Caco-2 (cell line): Measurements from ENCODE around the gene MEMO1. TPM values are rescaled to one million over a fixed set of nuclear protein-coding genes. Genes with fewer than 3 reads are reported as not detected.

ENCODE experiments used
- BruUV-seq: library from RNA; stranded (reverse); fragments of 400-500 nt; replicated peaks from 2 replicates; lab custom pipeline; 2021; lab: Mats Ljungman, UMichigan
- CTCF ChIA-PET: fragments of 300-600 bp; sonication (Branson Sonifier 250); formaldehyde crosslinking; loops from one replicate; lab custom pipeline; 2022; ENCODE audit warnings: antibody characterized with exemption; lab: Charles Lee
- POLR2A ChIA-PET: fragments of 300-600 bp; sonication (Branson Sonifier 250); formaldehyde crosslinking; loops from one replicate; lab custom pipeline; 2022; ENCODE audit warnings: antibody characterized with exemption; lab: Charles Lee
- DNase-seq, 2 experiments: peaks; one replicate each; pipeline versions ENCODE4 v3.0.0 to v3.0.0-alpha.2; 2020 to 2022
- H3K27me3 ChIP-seq: replicated peaks from 2 replicates; pipeline ENCODE4 v1.6.0; 2011; ENCODE audit warnings: low read length; ENCODE audit not compliant: control insufficient read depth, insufficient read depth
- H3K36me3 ChIP-seq: 2 replicates; pipeline ENCODE4 v1.5.1; 2011; ENCODE audit warnings: low read length; ENCODE audit not compliant: control insufficient read depth, insufficient read depth
- H3K4me1 ChIP-seq: fragments of 250-450 bp; sonication (Bioruptor Pico); 2 replicates; pipeline ENCODE4 v1.5.1; 2020; ENCODE audit warnings: mild to moderate bottlenecking
- H3K4me3 ChIP-seq: 2 replicates; pipeline ENCODE4 v1.5.1; 2011; ENCODE audit warnings: low read depth, mild to moderate bottlenecking, control low read depth, low read length
- H3K9me3 ChIP-seq: fragments of 250-450 bp; sonication (Bioruptor Pico); 2 replicates; pipeline ENCODE4 v1.5.1; 2020; ENCODE audit warnings: mild to moderate bottlenecking, moderate library complexity
- H3K27ac Mint-ChIP-seq: one replicate; pipeline ENCODE4 v1.8.0; 2022; ENCODE audit warnings: mixed read lengths; ENCODE audit not compliant: unreplicated experiment
- H3K27me3 Mint-ChIP-seq: one replicate; pipeline ENCODE4 v1.8.0; 2022; ENCODE audit warnings: mixed read lengths; ENCODE audit not compliant: insufficient read depth, unreplicated experiment
- H3K36me3 Mint-ChIP-seq: one replicate; pipeline ENCODE4 v1.8.0; 2022; ENCODE audit warnings: mild to moderate bottlenecking, mixed read lengths; ENCODE audit not compliant: insufficient read depth, unreplicated experiment
- H3K4me1 Mint-ChIP-seq: one replicate; pipeline ENCODE4 v1.8.0; 2022; ENCODE audit warnings: low read depth, mixed read lengths; ENCODE audit not compliant: unreplicated experiment
- H3K4me3 Mint-ChIP-seq: one replicate; pipeline ENCODE4 v1.8.0; 2022; ENCODE audit warnings: mild to moderate bottlenecking, moderate library complexity, mixed read lengths; ENCODE audit not compliant: unreplicated experiment
- H3K9me3 Mint-ChIP-seq: one replicate; pipeline ENCODE4 v1.8.0; 2022; ENCODE audit warnings: mixed read lengths; ENCODE audit not compliant: unreplicated experiment
- intact Hi-C: fragments of 100-400 bp; cut with micrococcal nuclease; formaldehyde crosslinking; loops from one replicate; pipeline ENCODE4 v1.10.0; 2022; ENCODE audit not compliant: unreplicated experiment
- total RNA-seq: library from RNA; stranded (reverse); gene quantifications from 2 replicates; pipeline ENCODE4 v1.2.3, GENCODE V29; 2022
- TF ChIP-seq, protein P1 (sequence below), 2 experiments: fragments of 200-600 bp in 1 of 2; IDR thresholded peaks; 1 replicate in 1 of 2; 2 replicates in 1 of 2; pipeline versions ENCODE4 v1.5.1 to v1.8.0; 2011 to 2022; ENCODE audit warnings: antibody characterized with exemption in 1 of 2, control low read depth in 1 of 2, inconsistent platforms in 1 of 2, low read depth in 1 of 2, low read length in 1 of 2, mild to moderate bottlenecking in 1 of 2, moderate library complexity in 1 of 2; ENCODE audit not compliant: insufficient read depth in 1 of 2, severe bottlenecking in 1 of 2, unreplicated experiment in 1 of 2

The MEMO1 gene
- total RNA-seq, 1 experiment from 2014 or later, result 79.0 TPM

DNA sequence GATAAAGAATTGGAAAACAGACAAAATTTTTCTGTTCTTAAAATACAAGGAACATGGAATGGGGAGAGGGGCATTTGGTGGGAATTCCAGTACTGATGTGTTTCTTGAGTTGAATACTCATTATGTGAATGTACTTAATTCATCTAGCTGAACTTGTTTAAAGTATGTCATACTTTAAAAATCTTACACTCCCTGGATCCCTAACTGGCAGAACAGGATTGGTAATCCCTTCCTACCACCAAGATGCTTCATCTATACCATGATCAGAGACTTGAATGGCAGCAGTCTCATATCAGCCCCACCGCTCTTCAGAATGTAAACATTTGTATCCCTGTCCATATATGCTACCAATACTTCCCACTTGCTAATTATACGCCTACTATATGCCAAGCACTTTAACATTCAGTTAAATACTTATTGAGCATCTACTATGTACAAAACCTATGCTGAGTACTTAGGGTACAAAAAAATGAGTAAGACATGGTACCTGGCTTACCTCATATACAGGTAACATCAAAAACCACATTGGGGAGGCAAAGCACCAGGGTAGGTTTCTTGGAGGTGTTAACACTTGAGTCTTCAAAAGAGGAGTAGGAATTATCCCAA, 5.3 kb downstream of the MEMO1 start:
- intact Hi-C loops, result no loop called here
- POLR2A ChIA-PET, result interaction anchor here (0.6 kb wide), 1 partner anchor 39 kb away, joined by 6 read pairs; no protein-coding TSS in a partner anchor
- Mint-ChIP-seq H3K27me3 (no peaks in the 10 kb centered on the region), H3K27ac (peak overlapping the region; percentile 10), H3K4me3 (peak overlapping the region; percentile 6), H3K36me3 (peaks cover 18% of the 10 kb centered on the region), H3K4me1 (peaks cover 28% of the 10 kb centered on the region), H3K9me3 (no peaks in the 10 kb centered on the region)
- TF ChIP-seq, protein P1, sequence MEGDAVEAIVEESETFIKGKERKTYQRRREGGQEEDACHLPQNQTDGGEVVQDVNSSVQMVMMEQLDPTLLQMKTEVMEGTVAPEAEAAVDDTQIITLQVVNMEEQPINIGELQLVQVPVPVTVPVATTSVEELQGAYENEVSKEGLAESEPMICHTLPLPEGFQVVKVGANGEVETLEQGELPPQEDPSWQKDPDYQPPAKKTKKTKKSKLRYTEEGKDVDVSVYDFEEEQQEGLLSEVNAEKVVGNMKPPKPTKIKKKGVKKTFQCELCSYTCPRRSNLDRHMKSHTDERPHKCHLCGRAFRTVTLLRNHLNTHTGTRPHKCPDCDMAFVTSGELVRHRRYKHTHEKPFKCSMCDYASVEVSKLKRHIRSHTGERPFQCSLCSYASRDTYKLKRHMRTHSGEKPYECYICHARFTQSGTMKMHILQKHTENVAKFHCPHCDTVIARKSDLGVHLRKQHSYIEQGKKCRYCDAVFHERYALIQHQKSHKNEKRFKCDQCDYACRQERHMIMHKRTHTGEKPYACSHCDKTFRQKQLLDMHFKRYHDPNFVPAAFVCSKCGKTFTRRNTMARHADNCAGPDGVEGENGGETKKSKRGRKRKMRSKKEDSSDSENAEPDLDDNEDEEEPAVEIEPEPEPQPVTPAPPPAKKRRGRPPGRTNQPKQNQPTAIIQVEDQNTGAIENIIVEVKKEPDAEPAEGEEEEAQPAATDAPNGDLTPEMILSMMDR (IDR thresholded peaks at IDR 0.05; ENCODE audit: insufficient read depth in 1 of 2, low read depth in 1 of 2, low read length in 1 of 2, severe bottlenecking in 1 of 2, unreplicated experiment in 1 of 2), result no peak
- H3K4me1 ChIP-seq, result peaks cover 43% of the 10 kb centered on the region
- no peaks in the 10 kb centered on the region for H3K27me3 ChIP-seq
- H3K4me3 ChIP-seq, result no peak overlapping the region
- BruUV-seq, result no TSS peak
- H3K9me3 ChIP-seq, result no peaks in the 10 kb centered on the region
- DNase-seq, result no peak
- CTCF ChIA-PET, result interaction anchor here (0.7 kb wide), 1 partner anchor 111 kb away, joined by 4 read pairs; no protein-coding TSS in a partner anchor
- no peaks in the 10 kb centered on the region for H3K36me3 ChIP-seq

DNA sequence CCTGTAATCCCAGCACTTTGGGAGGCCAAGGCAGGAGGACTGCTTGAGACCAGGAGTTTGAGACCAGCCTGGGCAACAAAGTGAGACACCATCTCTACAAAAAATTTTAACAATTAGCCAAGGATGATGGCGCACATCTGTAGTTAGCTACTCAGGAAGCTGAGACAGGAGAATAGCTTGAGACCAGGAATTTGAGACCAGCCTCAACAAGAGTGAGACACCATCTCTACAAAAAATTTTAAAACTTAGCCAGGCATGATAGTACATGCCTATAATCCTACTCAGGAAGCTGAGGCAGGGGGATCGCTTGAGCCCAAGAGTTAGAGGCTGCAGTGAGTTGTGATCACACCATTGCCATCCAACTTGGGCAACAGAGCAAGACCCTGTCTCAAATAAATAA, 7.0 kb downstream of the MEMO1 start:
- no peak overlapping the region for H3K4me3 ChIP-seq
- intact Hi-C loops, result no loop called here
- TF ChIP-seq, protein P1 (IDR thresholded peaks at IDR 0.05; ENCODE audit: insufficient read depth in 1 of 2, low read depth in 1 of 2, low read length in 1 of 2, severe bottlenecking in 1 of 2, unreplicated experiment in 1 of 2), result no peak
- Mint-ChIP-seq H3K4me3 (no peak overlapping the region), H3K4me1 (peaks cover 34% of the 10 kb centered on the region), H3K36me3 (peaks cover 14% of the 10 kb centered on the region), H3K27ac (no peak overlapping the region), H3K9me3 (no peaks in the 10 kb centered on the region), H3K27me3 (no peaks in the 10 kb centered on the region)
- H3K27me3 ChIP-seq, result no peaks in the 10 kb centered on the region
- DNase-seq, result no peak
- no peaks in the 10 kb centered on the region for H3K9me3 ChIP-seq
- POLR2A ChIA-PET, result interaction anchor here (1.1 kb wide), 1 partner anchor 36 kb away, joined by 3 read pairs; the partner anchor contains the start of gene DPY30
- peaks cover 46% of the 10 kb centered on the region for H3K4me1 ChIP-seq
- H3K36me3 ChIP-seq, result no peaks in the 10 kb centered on the region
- no TSS peak for BruUV-seq
- CTCF ChIA-PET, result no interaction called here

DNA sequence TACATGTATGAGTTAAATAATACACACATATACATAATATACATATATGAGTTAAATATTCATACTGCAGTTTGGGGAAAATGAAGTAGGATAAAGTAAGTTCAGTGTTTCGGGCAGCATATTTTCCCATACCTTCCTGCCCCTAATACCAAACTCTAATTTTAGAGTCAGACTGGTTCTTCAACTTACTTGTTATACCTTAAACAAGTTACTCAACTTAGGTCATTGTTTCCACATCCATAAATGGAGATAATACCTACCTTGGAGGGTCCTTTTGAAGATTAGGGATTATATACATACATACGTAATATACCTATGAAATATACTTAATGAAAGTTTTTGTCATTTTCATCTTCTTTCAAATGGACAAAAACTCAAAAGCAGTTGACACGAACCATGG, 8.4 kb downstream of the MEMO1 start:
- ChIA-PET CTCF (no interaction called here), POLR2A (no interaction called here)
- intact Hi-C loops, result no loop called here
- Mint-ChIP-seq H3K27me3 (no peaks in the 10 kb centered on the region), H3K36me3 (peaks cover 13% of the 10 kb centered on the region), H3K4me1 (peaks cover 35% of the 10 kb centered on the region), H3K4me3 (no peak overlapping the region), H3K9me3 (no peaks in the 10 kb centered on the region), H3K27ac (no peak overlapping the region)
- TF ChIP-seq, protein P1 (IDR thresholded peaks at IDR 0.05; ENCODE audit: insufficient read depth in 1 of 2, low read depth in 1 of 2, low read length in 1 of 2, severe bottlenecking in 1 of 2, unreplicated experiment in 1 of 2), result no peak
- no peaks in the 10 kb centered on the region for H3K9me3 ChIP-seq
- no peaks in the 10 kb centered on the region for H3K27me3 ChIP-seq
- no peak overlapping the region for H3K4me3 ChIP-seq
- no TSS peak for BruUV-seq
- H3K36me3 ChIP-seq, result no peaks in the 10 kb centered on the region
- no peak for DNase-seq
- H3K4me1 ChIP-seq, result peaks cover 38% of the 10 kb centered on the region
